ENCODE results near the gene QSOX1.

QSOX1 gene

GRCh38 chr1:180218806-180219765, 64.4 kb downstream of the QSOX1 start:
- peak; percentile 55 for DNase-seq

- peak; percentile 54 for DNase-seq
Observed at GRCh38 chr1:180219776-180220175, 65.1 kb downstream of the QSOX1 start.

- peak; percentile 17 for DNase-seq
Observed at GRCh38 chr1:180221462-180221861, 66.8 kb downstream of the QSOX1 start.

- peak; percentile 16 for DNase-seq
Observed at GRCh38 chr1:180224902-180225301, 70.2 kb downstream of the QSOX1 start.

- no peak for DNase-seq
Observed at GRCh38 chr1:180225403-180225802, 70.7 kb downstream of the QSOX1 start.

- DNase-seq, result peak; percentile 25
Observed at GRCh38 chr1:180227861-180228647, 73.4 kb downstream of the QSOX1 start.

GRCh38 chr1:180228648-180229482, 74.2 kb downstream of the QSOX1 start:
- peak; percentile 64 for DNase-seq

GRCh38 chr1:180229483-180230415, 75.1 kb downstream of the QSOX1 start, which contains the start of gene LHX4:
Gene LHX4 (plus strand): TSS chr1:180230264. CDS start chr1:180230530, 266 bp downstream.
- DNase-seq, result peak; percentile 66

- peak; percentile 63 for DNase-seq
Observed at GRCh38 chr1:180230416-180230790, 75.7 kb downstream of the QSOX1 start.

GRCh38 chr1:180230791-180231505, 76.3 kb downstream of the QSOX1 start:
- peak; percentile 64 for DNase-seq

GRCh38 chr1:180231506-180231921, 76.8 kb downstream of the QSOX1 start:
- DNase-seq, result peak; percentile 64

- DNase-seq, result peak; percentile 57
Observed at GRCh38 chr1:180231936-180232335, 77.3 kb downstream of the QSOX1 start.

GRCh38 chr1:180232521-180233043, 77.9 kb downstream of the QSOX1 start:
- peak; percentile 48 for DNase-seq

GRCh38 chr1:180233191-180234011, 78.7 kb downstream of the QSOX1 start:
- peak; percentile 50 for DNase-seq

GRCh38 chr1:180234369-180235076, 79.9 kb downstream of the QSOX1 start:
- DNase-seq, result peak; percentile 59

GRCh38 chr1:180235077-180235501, 80.4 kb downstream of the QSOX1 start:
- DNase-seq, result peak; percentile 61

- DNase-seq, result peak; percentile 60
Observed at GRCh38 chr1:180235502-180236239, 81.0 kb downstream of the QSOX1 start.

All from activated effector memory CD4-positive, alpha-beta T cell treated with anti-CD3 and anti-CD28 coated beads, Interleukin-2, amount 50 U/mL, for 16 hours (primary cell).